IPS-18c (cell line): ENCODE measurements around the gene LMBRD1.
"Not testable (repeated sequence)": the region's sequence is repeated elsewhere in the genome, so short reads cannot be mapped to it uniquely, and the experiment has no call there.

Source experiments
- H3K4me3 ChIP-seq: 2 replicates; pipeline ENCODE4 v1.7.0; 2013; ENCODE audit warnings: low read depth, mild to moderate bottlenecking, low read length, moderate library complexity; ENCODE audit not compliant: insufficient read depth
- H3K9me3 ChIP-seq: one replicate; pipeline ENCODE4 v1.6.1; 2013; ENCODE audit warnings: mild to moderate bottlenecking, low read length, moderate library complexity; ENCODE audit not compliant: control insufficient read depth, insufficient read depth

LMBRD1 gene

GRCh38 chr6:69796642-69797390 is at the start of gene LMBRD1:
TSS of gene LMBRD1 (minus strand) at chr6:69797010. CDS start at chr6:69796881, 129 bp downstream.
- peak within 1 kb of the TSS; percentile 59 for H3K4me3 ChIP-seq
- no peaks in the 10 kb centered on the region for H3K9me3 ChIP-seq

GRCh38 chr6:69846312-69846711 is 49.5 kb upstream of the LMBRD1 start:
- H3K4me3 ChIP-seq, result no peak overlapping the region
- H3K9me3 ChIP-seq, result no peaks in the 10 kb centered on the region

- Histone ChIP-seq H3K9me3 (no peaks in the 10 kb centered on the region), H3K4me3 (no peak overlapping the region)
Measured at GRCh38 chr6:69843189-69843588, 46.4 kb upstream of the LMBRD1 start.

GRCh38 chr6:69841862-69842261 is 45.1 kb upstream of the LMBRD1 start:
- Histone ChIP-seq H3K4me3 (no peak overlapping the region), H3K9me3 (no peaks in the 10 kb centered on the region)

- Histone ChIP-seq H3K9me3 (no peaks in the 10 kb centered on the region), H3K4me3 (no peak overlapping the region)
Measured at GRCh38 chr6:69835414-69836179, 38.8 kb upstream of the LMBRD1 start.

GRCh38 chr6:69832558-69832957 is 35.7 kb upstream of the LMBRD1 start:
- Histone ChIP-seq H3K4me3 (no peak overlapping the region), H3K9me3 (no peaks in the 10 kb centered on the region)

- no peak overlapping the region for H3K4me3 ChIP-seq
Measured at GRCh38 chr6:69827276-69827893, 30.6 kb upstream of the LMBRD1 start.

GRCh38 chr6:69825904-69826303 is 29.1 kb upstream of the LMBRD1 start:
- H3K9me3 ChIP-seq, result no peaks in the 10 kb centered on the region
- H3K4me3 ChIP-seq, result no peak overlapping the region

More at GRCh38 chr6:69827276-69827893, 30.6 kb upstream of the LMBRD1 start:
- H3K9me3 ChIP-seq, result no peaks in the 10 kb centered on the region

- H3K4me3 ChIP-seq, H3K9me3 ChIP-seq: not testable (repeated sequence)
Measured at GRCh38 chr6:69824355-69824754, 27.5 kb upstream of the LMBRD1 start.

GRCh38 chr6:69820438-69820837 is 23.6 kb upstream of the LMBRD1 start:
- no peak overlapping the region for H3K4me3 ChIP-seq
- no peaks in the 10 kb centered on the region for H3K9me3 ChIP-seq

- Histone ChIP-seq H3K4me3 (no peak overlapping the region), H3K9me3 (no peaks in the 10 kb centered on the region)
Measured at GRCh38 chr6:69820018-69820417, 23.2 kb upstream of the LMBRD1 start.

GRCh38 chr6:69819138-69819537 is 22.3 kb upstream of the LMBRD1 start:
- H3K4me3 ChIP-seq, result no peak overlapping the region
- no peaks in the 10 kb centered on the region for H3K9me3 ChIP-seq

GRCh38 chr6:69818223-69818930 is 21.6 kb upstream of the LMBRD1 start:
- Histone ChIP-seq H3K9me3 (no peaks in the 10 kb centered on the region), H3K4me3 (no peak overlapping the region)

GRCh38 chr6:69817358-69817757 is 20.5 kb upstream of the LMBRD1 start:
- H3K4me3 ChIP-seq, result no peak overlapping the region
- no peaks in the 10 kb centered on the region for H3K9me3 ChIP-seq

GRCh38 chr6:69816569-69816968 is 19.8 kb upstream of the LMBRD1 start:
- no peak overlapping the region for H3K4me3 ChIP-seq
- H3K9me3 ChIP-seq, result peaks cover 2% of the 10 kb centered on the region

GRCh38 chr6:69816026-69816425 is 19.2 kb upstream of the LMBRD1 start:
- H3K4me3 ChIP-seq, result no peak overlapping the region

GRCh38 chr6:69813508-69813907 is 16.7 kb upstream of the LMBRD1 start:
- peaks cover 2% of the 10 kb centered on the region for H3K9me3 ChIP-seq
- no peak overlapping the region for H3K4me3 ChIP-seq

More at GRCh38 chr6:69816026-69816425, 19.2 kb upstream of the LMBRD1 start:
- peaks cover 2% of the 10 kb centered on the region for H3K9me3 ChIP-seq
